ENCODE measurements around the gene SYTL2.

Gene SYTL2

GRCh38 chr11:85829172-85829571 lies 18.2 kb upstream of the SYTL2 start:
- no peak overlapping the region for H3K9ac ChIP-seq (ENCODE audit: low read depth, low read length, poor library complexity, severe bottlenecking)
- TF ChIP-seq EZH2phosphoT487 (IDR thresholded peaks at IDR 0.05; ENCODE audit: borderline replicate concordance): no peak
- TF ChIP-seq CTCF (conservative IDR thresholded peaks at IDR 0.05; ENCODE audit: low read length): no peak
- no peaks in the 10 kb centered on the region for H4K20me1 ChIP-seq (ENCODE audit: insufficient read depth, low read length, poor library complexity, severe bottlenecking)
- peaks cover 11% of the 10 kb centered on the region for H3K4me1 ChIP-seq (ENCODE audit: insufficient read depth, low read length, poor library complexity, severe bottlenecking)
- H3K4me3 ChIP-seq (ENCODE audit: low read length, poor library complexity, severe bottlenecking): no peak overlapping the region
- H3K9me3 ChIP-seq (ENCODE audit: insufficient read depth, low read depth, low read length): no peaks in the 10 kb centered on the region
- H3K9me2 ChIP-seq (replicated peaks; ENCODE audit: low read depth, low read length): no peaks in the 10 kb centered on the region
- H3K79me2 ChIP-seq (ENCODE audit: insufficient read depth, low read length): no peaks in the 10 kb centered on the region
- H3K27me3 ChIP-seq (ENCODE audit: insufficient read depth, low read length, poor library complexity, severe bottlenecking): no peaks in the 10 kb centered on the region
- H3F3A ChIP-seq (ENCODE audit: low read depth): no peaks in the 10 kb centered on the region
- H3K4me2 ChIP-seq (ENCODE audit: low read depth, low read length, poor library complexity, severe bottlenecking): no peak overlapping the region
- H3K36me3 ChIP-seq (ENCODE audit: insufficient read depth, low read length): no peaks in the 10 kb centered on the region
- no peak overlapping the region for H2AFZ ChIP-seq (ENCODE audit: low read length)

GRCh38 chr11:85828640-85828978 lies 17.7 kb upstream of the SYTL2 start:
- Histone ChIP-seq H3K4me3 (ENCODE audit: low read length, poor library complexity, severe bottlenecking) (no peak overlapping the region), H3K9ac (ENCODE audit: low read depth, low read length, poor library complexity, severe bottlenecking) (no peak overlapping the region), H4K20me1 (ENCODE audit: insufficient read depth, low read length, poor library complexity, severe bottlenecking) (no peaks in the 10 kb centered on the region), H3F3A (ENCODE audit: low read depth) (no peaks in the 10 kb centered on the region), H3K79me2 (ENCODE audit: insufficient read depth, low read length) (no peaks in the 10 kb centered on the region), H3K9me3 (ENCODE audit: insufficient read depth, low read depth, low read length) (no peaks in the 10 kb centered on the region), H3K4me1 (ENCODE audit: insufficient read depth, low read length, poor library complexity, severe bottlenecking) (peaks cover 17% of the 10 kb centered on the region), H3K4me2 (ENCODE audit: low read depth, low read length, poor library complexity, severe bottlenecking) (no peak overlapping the region), H3K9me2 (replicated peaks; ENCODE audit: low read depth, low read length) (no peaks in the 10 kb centered on the region), H3K36me3 (ENCODE audit: insufficient read depth, low read length) (no peaks in the 10 kb centered on the region), H2AFZ (ENCODE audit: low read length) (no peak overlapping the region), H3K27me3 (ENCODE audit: insufficient read depth, low read length, poor library complexity, severe bottlenecking) (no peaks in the 10 kb centered on the region)
- TF ChIP-seq CTCF (conservative IDR thresholded peaks at IDR 0.05; ENCODE audit: low read length) (no peak), EZH2phosphoT487 (IDR thresholded peaks at IDR 0.05; ENCODE audit: borderline replicate concordance) (no peak)

- Histone ChIP-seq H3K27me3 (ENCODE audit: insufficient read depth, low read length, poor library complexity, severe bottlenecking) (peaks cover 1% of the 10 kb centered on the region), H3K36me3 (ENCODE audit: insufficient read depth, low read length) (no peaks in the 10 kb centered on the region), H3K79me2 (ENCODE audit: insufficient read depth, low read length) (no peaks in the 10 kb centered on the region), H3K4me1 (ENCODE audit: insufficient read depth, low read length, poor library complexity, severe bottlenecking) (peaks cover 21% of the 10 kb centered on the region), H3K9me3 (ENCODE audit: insufficient read depth, low read depth, low read length) (no peaks in the 10 kb centered on the region), H3F3A (ENCODE audit: low read depth) (no peaks in the 10 kb centered on the region), H3K9me2 (replicated peaks; ENCODE audit: low read depth, low read length) (no peaks in the 10 kb centered on the region), H2AFZ (ENCODE audit: low read length) (no peak overlapping the region), H4K20me1 (ENCODE audit: insufficient read depth, low read length, poor library complexity, severe bottlenecking) (no peaks in the 10 kb centered on the region), H3K4me2 (ENCODE audit: low read depth, low read length, poor library complexity, severe bottlenecking) (no peak overlapping the region), H3K4me3 (ENCODE audit: low read length, poor library complexity, severe bottlenecking) (no peak overlapping the region), H3K9ac (ENCODE audit: low read depth, low read length, poor library complexity, severe bottlenecking) (no peak overlapping the region)
- no peak for TF ChIP-seq EZH2phosphoT487 (IDR thresholded peaks at IDR 0.05; ENCODE audit: borderline replicate concordance)
- no peak for TF ChIP-seq CTCF (conservative IDR thresholded peaks at IDR 0.05; ENCODE audit: low read length)
Measured at GRCh38 chr11:85827748-85828639, 17.1 kb upstream of the SYTL2 start.
